A549 treated with ZK216348 at 1 μM for 4 hours (cell line): ENCODE measurements around the gene MYH13. TPM values are rescaled to one million over a fixed set of nuclear protein-coding genes. Genes with fewer than 3 reads are reported as not detected.

Source experiments
- total RNA-seq: library from RNA; stranded (reverse); fragments of 200-300 nt; extraction: Qiagen RNA extraction; gene quantifications from 5 replicates; pipeline ENCODE4 v1.2.3, GENCODE V29; 2022; ENCODE audit warnings: low read depth

The MYH13 gene
- total RNA-seq: not detected in 5 replicates

DNA sequence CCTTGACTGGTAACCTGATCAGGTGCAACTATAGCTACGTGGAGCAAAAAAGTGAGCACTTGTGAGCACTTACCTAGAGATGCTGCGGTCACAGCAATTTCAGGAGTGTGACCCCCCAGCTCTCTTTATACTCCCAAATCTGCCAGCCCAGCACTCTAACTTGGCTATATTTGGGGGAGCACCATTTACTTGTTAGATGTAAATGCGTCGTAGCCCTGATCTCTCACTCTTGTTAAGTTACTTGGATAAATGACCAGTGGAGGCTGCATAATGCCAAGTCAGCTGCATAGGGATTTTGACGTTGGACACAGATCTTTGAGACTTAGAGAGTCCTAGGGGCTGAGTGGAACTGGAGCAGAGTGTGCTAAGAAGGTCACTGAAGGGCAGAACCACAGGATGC, at the start of gene MYH13:
Gene MYH13 (minus strand): TSS at position 101 of the 400 bp plus-strand sequence. CDS start 8,476 bp downstream, outside the sequence.

DNA sequence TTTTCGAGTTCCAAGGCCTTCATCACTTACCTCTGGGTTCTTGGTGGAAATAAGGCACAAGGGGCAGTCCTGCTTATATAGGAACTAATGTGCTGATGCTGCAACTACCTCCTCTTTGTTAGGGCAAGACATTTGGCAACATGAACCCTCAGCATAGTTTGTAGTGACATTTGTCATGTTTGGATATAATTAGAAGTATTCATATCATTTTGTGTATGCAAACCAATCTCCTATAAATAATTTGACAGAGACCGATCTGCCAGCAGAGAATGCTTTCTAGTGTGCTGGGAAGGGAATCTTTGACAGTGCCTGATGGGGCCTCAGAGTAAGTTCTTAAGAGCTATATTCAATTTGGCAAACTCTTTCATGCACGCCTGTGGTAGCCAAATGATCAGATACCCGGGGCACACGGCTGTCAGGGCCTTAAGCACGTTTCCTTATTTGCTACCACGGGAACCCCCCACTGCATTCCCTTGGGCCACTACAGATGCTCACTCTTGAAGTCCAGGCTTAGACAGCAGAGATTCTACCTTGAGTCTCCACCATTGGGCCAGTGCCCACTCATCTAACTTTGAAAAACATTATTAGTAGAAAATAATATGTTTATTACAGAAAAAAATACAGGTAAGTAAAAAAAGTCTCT, 49.2 kb upstream of the MYH13 start, which contains the start of gene MYH8:
Gene MYH8 (minus strand): TSS at position 51 of the 643 bp plus-strand sequence. CDS start 1,723 bp downstream, outside the sequence.

Other genes with a start within 250 kb of the MYH13 start
- gene GAS7, start 174.4 kb downstream of the MYH13 start, total RNA-seq: 0.23 to 0.79 TPM (median 0.30 TPM) in 5 replicates
- not detected in 5 replicates for gene MYH8, start 48.9 kb upstream of the MYH13 start, total RNA-seq
- gene MYH4, start 96.6 kb upstream of the MYH13 start, total RNA-seq: not detected in 5 replicates
- gene MYH1, start 145.5 kb upstream of the MYH13 start, total RNA-seq: not detected in 5 replicates
- not detected in 5 replicates for gene MYH2, start 176.7 kb upstream of the MYH13 start, total RNA-seq